ENCODE measurements around the gene MT1E. TPM values are rescaled to one million over a fixed set of nuclear protein-coding genes. Genes with fewer than 3 reads are reported as not detected.
A peak's percentile ranks its signal among the peaks of the same experiment; 100 is the strongest.
"Not testable (repeated sequence)": the region's sequence is repeated elsewhere in the genome, so short reads cannot be mapped to it uniquely, and the experiment has no call there.

MT1E gene
- polyA plus RNA-seq (ENCODE audit: insufficient read length in 4 of 4): 10 to 100 TPM; 20.0 to 50.1 (median 24.8) TPM

DNA sequence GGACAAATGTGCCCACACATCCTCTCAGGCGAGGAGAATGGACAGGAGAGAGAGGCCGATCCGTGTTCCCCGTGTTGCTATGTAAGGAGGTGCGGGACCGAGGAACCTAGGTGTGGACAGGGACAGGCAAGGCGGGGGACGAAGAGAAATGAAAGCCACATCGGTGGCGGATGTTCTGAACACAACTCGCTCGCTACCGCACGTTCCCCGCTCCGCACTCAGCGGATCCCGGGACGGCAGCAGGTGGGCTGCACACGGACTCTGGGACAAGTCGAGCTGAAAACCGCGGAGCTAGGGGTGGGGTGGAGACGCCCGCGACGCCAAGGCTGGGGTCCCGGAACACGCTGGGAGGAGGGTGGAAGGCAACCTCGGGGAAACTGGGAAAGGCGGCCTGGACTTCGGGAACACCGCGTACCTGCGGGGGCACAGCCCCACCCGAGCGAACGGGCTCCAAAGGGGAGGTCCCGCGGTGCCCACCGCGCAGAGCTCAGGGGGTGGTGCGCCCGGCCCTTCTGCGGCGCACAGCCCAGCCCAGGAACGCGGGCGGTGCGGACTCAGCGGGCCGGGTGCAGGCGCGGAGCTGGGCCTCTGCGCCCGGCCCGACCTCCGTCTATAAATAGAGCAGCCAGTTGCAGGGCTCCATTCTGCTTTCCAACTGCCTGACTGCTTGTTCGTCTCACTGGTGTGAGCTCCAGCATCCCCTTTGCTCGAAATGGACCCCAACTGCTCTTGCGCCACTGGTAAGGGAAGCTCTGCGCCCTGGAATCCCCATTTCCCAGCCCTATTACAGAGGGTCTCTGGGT lies at the start of gene MT1E:
MT1E (plus strand) TSS at position 642 of the 803 bp plus-strand sequence; CDS start at position 713, 71 bp downstream.
- DNase-seq (ENCODE audit: low read depth in 4 of 4, low spot score in 3 of 4): no peak

DNA sequence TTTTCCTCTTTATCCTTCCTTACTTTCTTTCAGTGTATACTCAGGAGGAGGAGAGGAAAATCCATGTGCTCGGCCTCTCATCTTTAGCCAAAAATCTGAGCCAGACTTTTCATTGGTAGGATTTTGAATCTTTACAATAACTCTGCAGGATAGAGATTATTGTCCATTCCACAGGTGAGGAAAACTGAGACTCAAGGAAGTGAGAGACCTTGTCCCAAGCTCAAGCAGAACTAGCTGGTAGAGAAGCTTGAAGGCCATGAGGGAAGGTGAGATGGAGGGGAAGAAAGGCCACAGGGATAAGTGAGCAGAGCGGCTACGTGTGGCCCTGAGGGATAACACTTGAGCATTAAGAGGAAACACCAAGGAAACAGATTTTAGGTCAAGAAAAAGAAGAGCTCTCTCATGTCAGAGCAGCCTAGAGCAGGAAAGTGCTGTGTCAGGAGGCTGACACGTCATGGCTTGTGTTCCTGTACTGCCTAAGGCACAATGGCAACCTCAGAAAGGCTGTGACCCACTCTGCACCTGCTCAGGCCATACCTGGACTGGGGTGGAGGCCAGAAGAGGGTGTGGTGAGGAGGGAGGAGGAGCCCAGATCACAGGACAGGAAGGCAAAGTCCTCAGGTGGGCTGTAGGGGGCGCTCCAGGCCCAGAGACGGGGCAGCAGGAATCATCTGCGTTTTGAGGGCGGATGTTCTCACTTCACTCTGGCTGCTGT lies 48.8 kb upstream of the MT1E start:
- DNase-seq (ENCODE audit: low read depth in 4 of 4, low spot score in 3 of 4): peak in 1 of 4 donors; percentile 6

DNA sequence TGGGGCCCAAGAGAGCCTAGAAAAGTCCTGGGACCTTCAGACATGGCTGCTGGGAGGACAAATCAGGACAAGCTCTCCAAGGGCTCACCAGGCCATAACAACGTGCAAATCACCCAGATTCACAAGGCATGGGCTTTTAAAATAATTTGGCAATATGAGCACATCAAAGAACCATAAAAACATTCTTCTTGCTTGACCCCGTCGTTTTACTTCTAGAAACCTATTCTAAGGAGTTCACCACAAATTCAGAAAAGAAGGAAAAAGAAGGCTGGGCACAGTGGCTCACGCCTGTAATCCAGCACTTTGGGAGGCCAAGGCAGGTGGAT lies 48.3 kb upstream of the MT1E start:
- DNase-seq (ENCODE audit: low read depth in 4 of 4, low spot score in 3 of 4): no peak

DNA sequence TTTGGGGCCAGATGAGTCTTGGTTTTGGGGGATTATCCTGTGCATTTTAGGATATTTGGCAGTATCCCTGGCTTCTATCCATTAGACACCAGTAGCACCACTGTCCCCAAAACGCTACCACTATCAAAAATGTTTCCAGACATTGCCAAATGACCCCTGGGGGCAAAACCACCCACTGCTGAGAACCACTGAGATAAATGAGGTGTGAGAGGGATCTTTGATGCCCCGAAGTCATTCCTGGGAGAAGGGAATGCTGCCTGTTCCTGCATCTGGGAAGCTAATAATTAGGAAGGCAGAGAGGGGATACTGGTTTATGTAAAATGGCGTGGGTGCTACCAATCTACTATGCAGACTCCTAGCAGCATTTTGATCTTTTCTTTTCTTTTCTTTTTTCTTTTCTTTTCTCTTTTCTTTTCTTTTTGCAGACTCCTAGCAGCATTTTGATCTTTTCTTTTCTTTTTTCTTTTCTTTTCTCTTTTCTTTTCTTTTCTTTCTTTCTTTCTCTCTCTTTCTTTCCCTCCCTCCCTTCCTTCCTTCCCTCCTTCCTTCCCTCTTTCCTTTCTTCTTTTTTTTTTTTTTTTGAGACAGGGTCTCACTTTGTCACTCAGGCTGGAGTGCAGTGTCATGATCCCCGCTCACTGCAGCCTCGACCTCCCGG lies 45.1 kb upstream of the MT1E start:
- DNase-seq (ENCODE audit: low read depth in 4 of 4, low spot score in 3 of 4): no peak

DNA sequence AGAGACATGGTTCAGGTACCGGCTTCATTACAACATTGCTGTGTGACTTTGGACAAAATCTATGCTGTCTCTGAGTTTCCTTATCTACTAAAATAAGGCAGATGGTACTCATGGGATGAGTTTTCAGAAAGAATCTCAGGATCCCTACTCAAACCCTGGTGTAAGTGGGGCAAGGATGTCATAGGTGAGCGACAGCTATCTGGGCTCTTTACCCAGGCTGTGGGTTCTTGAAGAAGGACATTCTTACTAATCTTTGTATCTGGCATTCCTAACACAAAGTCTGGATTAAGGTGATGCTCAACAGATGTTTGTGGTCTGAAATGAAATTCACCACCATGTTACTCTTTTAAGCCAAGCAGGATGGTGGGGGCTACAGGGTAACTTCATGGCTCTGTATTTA lies 42.7 kb upstream of the MT1E start:
- not testable (repeated sequence) for DNase-seq (ENCODE audit: low read depth in 4 of 4, low spot score in 3 of 4)

DNA sequence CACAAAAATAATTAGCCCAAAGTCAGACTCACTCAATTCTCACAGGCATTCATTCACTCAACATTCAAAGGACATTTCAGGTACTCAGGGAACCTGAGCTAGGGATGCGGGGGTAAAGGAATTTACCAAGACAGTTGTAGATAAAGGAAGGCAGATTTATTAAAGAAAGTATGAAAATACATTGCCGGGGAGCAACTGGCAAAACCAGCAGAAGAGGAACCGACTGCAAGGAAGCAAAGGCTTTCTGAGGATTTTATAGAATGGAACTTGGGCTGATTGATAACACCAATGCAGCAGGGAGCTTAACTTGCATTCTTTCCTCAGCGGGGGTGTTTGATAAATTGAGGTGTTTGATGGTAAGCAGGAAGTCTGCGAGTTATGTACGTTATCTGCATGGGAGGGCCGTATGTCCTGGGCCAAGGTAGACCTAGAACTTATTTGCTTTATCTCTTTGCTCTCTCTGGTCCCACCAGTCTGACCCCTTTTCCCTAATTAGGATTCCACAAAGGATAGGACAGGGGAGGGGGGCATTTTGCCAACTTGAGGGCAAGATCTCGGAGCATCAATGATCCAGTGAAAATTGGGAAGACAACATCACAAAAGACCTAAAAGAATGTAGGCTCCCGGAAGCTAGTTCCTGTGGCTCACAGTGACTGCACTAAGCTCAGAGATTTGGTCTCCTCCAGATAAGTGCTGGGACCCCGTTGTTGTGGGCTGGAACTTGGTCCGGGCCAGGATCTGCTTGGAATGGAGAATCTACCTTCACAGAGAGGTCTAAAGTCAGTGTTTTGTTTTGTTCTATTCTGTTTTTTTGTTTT lies 42.0 kb upstream of the MT1E start:
- DNase-seq (ENCODE audit: low read depth in 4 of 4, low spot score in 3 of 4): no peak

DNA sequence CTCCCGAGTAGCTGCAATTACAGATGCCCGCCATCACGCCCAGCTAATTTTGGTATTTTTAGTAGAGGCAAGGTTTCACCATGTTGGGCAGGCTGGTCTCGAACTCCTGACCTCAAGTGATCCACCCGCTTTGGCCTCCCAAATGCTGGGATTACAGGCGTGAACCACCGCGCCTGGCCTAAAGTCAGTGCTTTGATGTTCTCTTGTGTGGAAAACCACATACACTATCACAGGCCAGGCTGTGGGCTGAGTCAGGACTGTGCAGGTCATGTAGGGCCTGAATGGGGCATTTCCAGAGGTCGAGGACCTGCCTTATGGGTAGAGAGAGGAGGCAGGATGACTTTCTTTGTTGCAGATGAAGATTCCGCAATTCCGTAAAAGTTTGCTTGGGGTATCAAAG lies 41.3 kb upstream of the MT1E start:
- no peak for DNase-seq (ENCODE audit: low read depth in 4 of 4, low spot score in 3 of 4)

DNA sequence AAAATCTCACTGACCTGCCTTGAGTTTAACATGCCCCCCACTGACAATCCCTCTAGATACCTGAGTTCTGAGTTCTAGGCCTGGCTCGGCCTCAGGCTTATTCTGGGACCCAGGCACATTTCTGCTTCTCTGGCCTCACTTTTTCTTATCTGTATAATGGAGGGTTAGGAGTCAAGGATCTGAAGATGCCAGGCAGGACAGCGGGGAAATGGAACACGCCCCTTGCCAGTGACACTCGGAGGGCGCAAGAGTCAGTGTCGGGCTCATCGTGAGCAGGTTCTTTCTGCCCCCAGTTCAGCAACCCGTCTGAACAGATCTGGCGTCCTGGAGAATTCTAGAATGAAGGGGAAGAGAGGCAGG lies 36.8 kb upstream of the MT1E start:
- DNase-seq (ENCODE audit: low read depth in 4 of 4, low spot score in 3 of 4): no peak

DNA sequence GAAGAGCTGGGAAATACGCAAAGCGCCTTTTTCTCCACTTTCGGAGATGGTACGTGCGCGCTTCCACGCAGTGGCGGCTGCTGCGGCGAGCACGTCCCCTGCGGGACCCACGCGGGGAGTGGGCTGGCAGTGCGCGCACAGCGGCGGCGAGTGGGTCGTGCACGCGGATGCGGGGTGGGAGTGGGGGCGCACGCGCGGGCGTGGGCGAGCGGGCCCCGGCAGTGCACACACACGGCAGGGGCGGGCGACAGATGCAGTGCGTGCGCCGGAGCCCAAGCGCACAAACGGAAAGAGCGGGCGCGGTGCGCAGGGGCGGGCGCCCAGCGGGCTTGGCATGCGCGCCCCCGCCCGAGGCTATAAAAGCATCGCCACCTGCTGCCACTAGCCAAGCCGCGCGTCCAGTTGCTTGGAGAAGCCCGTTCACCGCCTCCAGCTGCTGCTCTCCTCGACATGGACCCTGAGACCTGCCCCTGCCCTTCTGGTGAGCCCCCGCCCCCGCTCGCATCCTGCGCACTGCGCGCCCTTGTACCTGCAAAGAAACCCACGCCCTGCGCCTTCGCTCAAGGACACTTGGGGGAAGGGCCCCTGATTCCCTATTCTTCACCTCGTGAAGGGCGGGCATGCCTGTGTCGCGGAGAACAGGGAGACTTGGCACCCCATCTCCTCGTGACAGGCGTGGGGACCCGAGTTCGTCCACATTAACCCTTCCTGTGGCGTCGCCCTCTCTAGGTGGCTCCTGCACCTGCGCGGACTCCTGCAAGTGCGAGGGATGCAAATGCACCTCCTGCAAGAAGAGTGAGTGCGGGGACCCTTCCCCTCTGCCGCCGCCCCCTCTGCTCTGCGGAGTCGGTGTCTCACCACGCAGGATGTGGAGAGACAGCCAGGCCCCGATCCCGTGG lies 36.2 kb upstream of the MT1E start, which contains the start of gene MT3:
MT3 (plus strand) TSS at position 388 of the 899 bp plus-strand sequence; CDS start at position 451, 63 bp downstream.
- no peak for DNase-seq (ENCODE audit: low read depth in 4 of 4, low spot score in 3 of 4)

DNA sequence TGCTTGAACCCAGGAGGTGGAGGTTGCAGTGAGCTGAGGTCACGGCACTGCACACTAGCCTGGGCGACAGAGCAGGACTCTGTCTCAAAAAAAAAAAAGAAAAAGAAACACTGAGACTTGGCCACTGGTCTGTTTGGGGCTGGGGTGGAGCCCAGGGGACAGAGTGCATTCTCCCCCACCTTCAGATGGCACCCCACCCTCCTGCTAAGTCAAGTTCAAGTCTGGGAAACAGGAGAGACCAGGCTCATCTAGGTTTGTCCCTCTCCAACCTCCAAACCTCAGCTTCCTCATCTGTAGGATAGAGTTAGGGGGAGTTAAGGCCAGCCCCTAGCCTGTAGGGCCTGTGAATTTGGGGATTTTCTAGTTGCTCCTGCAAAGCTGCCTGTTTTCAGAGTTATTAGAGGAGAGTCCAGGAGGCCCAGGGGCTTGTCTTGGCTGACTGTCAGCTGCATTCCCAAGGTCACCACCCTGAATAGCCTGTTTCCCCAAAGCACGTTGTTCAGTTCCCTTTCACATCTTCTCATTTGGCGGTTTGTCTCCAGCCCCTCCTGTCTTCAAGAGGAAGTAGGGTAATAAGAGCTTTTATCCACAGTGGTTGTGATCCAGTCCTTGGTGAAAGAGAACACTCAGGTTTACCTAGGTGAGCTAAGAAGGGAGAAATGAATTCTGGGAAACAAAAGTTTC lies 34.1 kb upstream of the MT1E start:
- DNase-seq (ENCODE audit: low read depth in 4 of 4, low spot score in 3 of 4): no peak

DNA sequence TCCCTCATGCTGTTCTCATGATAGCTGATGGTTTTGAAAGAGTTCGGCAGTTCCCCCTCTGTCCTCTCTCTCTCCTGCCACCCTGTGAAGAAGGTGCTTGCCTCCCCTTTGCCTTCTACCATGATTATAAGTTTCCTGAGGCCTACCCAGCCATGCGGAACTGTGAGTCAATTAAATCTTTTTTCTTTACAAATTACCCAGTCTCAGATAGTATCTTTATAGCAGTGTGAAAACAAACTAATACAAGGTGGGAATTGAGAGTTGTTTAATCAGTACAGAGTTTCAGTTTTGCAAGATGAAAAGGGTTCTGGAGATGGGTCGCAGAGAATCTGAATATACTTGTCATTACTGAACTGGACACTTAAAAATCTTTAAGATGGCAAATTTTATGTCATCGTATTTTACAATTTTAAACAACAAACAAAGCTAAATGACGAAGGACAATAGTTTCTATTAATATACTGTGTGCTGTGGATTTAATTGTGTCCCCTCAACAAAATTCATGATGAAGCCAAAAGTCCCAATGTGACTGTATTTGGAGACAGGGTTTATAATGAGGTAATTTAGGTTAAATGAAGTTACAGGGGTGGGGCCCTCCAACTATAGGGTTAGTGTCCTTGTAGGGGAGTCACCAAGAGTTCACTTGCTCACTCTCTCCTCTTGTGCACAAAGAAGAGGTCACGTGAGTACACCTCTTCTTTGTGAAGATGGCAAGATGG lies 31.8 kb upstream of the MT1E start:
- no peak for DNase-seq (ENCODE audit: low read depth in 4 of 4, low spot score in 3 of 4)

DNA sequence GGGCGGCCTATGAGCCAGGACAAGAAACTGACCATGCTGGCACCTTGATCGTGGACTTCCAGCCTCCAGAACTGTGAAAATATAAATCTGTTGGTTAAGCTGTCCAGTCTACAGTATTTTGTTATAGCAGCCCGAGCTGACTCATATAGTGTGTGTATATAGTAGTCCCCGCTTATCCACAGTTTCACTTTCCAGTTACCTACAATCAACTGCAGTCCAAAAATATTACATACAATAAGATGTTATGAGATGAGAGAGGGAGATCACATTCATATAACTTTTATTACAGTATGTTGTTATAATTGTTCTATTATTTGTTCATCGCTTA lies 31.3 kb upstream of the MT1E start:
- no peak for DNase-seq (ENCODE audit: low read depth in 4 of 4, low spot score in 3 of 4)

DNA sequence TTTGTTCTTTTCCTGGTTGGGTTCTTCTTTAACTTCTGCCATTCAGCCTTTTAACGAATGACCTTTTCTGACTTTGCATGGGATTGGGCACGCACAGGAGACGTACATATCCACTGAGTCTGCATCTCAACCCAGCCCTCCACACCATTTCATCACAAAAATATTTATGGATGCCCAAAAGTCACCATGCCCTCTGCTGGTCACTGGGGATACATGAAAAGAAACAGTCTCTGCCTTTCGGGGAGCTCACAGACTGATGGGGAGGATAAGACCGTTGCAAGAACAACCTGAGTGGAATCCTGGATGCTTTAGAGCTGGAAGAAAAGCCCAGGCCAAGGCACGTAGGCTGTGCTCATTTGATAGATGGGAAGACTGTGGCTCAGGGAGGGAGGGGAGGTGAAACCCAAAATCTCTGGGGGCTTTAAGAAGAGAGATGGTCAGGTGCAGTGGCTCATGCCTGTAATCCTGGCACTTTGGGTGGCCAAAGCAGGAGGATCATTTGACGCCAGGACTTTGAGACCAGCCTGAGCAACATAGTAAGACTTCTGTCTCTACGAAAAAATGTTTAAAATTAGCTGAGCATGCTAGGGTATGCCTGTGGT lies 25.1 kb upstream of the MT1E start:
- no peak for DNase-seq (ENCODE audit: low read depth in 4 of 4, low spot score in 3 of 4)

DNA sequence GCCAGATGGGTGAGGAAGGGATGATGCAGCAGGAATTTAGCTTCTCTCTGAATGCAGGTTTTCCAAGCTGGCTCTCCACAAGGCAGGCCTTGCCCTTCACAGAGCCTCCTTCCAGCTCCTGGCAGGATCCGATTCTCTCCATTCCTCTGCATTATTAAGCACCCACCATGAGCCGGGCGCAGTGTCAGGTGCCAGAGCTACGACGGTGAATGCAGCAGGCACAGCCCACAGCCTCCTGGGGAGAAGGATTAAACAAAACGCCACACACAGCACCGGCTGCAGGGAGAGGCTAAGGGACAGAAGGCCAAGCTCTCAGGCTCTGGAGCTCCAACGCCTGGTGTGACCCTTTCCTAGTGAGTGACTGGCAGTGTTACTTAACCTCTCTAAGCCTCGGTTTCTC lies 24.3 kb upstream of the MT1E start:
- DNase-seq (ENCODE audit: low read depth in 4 of 4, low spot score in 3 of 4): no peak

DNA sequence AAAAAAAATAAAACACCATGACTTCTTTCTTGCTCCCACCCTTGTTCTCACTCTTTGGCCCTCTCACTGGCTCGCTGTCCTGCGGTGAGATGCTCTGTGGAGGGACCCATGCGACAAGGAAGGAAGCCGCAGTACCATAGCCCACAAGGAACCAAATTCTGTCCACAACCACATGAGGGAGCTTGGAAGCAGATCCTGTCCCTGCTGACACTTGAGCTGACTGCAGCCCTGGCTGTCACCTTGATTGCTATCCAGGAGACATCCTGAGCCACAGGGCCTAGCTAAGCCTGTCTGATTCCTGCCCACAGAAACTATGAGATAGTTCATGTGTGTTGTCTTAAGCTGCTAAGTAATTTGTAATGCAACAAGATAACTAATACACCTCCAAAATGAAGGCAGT lies 22.0 kb upstream of the MT1E start:
- DNase-seq (ENCODE audit: low read depth in 4 of 4, low spot score in 3 of 4): no peak

DNA sequence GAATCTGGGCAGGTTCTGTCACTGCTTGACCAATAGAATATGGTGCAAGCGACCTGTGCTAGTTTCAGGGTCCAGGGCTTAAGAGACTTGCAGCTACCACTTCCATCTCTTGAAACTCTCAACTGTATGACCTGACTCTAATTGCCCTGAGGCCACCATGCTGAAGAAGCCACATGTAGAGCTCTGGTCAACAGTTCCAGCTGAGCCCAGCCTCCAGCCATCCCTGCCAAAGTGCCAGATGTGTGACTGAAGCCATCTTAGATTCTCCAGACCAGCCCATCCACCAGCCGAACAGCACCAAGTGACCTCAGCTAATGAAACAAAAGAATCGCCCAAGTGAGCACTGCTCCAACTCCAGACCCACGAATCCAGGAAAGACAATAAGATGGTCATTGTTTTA lies 20.6 kb upstream of the MT1E start:
- DNase-seq (ENCODE audit: low read depth in 4 of 4, low spot score in 3 of 4): no peak

DNA sequence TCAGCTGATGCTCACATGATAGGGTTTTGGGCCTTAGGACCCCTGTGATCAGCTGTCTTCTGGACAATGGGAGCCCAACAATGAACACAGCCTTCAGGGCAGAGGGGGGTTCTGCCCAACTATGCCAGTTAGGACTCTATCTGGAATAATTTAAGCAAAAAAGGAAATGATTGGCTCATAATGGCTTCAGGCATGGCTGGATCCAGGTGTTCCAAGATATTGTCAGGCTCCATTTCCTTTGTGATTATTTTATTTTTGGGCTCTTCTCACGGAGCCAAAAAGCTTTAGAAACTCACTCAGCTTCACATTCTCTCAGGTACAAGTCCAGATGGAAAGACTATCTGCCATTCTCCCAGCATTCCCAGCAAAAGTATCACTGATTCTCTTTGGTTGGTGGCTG lies 20.1 kb upstream of the MT1E start:
- no peak for DNase-seq (ENCODE audit: low read depth in 4 of 4, low spot score in 3 of 4)

DNA sequence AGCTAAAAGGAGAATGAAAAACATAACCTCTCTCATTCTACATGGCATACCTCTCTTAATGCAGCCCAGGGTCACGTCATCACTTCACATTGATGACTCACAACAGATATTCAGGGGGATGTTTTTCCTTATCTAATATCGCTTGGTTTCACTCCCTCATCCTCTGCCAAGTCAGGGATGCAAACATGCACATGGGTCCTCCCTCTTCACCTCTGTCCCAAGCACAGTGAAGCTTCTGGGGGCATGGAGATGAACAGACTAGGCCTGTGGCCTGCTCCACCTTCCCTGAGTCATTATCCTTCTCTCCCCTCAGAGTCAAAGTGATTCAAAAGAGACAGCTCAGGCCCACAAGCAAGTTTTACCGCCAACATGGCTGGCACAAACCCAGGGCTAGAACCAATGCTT lies 19.5 kb upstream of the MT1E start:
- no peak for DNase-seq (ENCODE audit: low read depth in 4 of 4, low spot score in 3 of 4)
